ENCODE data around the gene FN1.

Gene FN1

DNA sequence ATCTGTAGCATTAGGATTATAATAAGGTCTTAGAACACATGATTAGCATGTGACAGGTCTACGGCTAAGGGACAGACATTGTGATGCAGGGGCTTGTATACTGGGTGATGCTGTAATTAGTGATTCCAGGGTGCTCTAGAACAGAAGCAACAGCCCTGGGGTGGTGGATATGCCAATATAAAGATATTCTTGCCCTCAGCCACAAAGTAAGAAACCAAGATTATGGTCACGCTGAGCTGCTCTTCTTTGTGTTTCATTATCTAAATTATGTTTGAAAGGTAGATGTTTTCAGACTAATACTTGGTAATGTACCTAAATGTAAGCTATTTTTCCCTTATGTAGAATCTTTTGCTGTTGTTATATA, 45.3 kb downstream of the FN1 start:
- TF ChIP-seq, protein P1, sequence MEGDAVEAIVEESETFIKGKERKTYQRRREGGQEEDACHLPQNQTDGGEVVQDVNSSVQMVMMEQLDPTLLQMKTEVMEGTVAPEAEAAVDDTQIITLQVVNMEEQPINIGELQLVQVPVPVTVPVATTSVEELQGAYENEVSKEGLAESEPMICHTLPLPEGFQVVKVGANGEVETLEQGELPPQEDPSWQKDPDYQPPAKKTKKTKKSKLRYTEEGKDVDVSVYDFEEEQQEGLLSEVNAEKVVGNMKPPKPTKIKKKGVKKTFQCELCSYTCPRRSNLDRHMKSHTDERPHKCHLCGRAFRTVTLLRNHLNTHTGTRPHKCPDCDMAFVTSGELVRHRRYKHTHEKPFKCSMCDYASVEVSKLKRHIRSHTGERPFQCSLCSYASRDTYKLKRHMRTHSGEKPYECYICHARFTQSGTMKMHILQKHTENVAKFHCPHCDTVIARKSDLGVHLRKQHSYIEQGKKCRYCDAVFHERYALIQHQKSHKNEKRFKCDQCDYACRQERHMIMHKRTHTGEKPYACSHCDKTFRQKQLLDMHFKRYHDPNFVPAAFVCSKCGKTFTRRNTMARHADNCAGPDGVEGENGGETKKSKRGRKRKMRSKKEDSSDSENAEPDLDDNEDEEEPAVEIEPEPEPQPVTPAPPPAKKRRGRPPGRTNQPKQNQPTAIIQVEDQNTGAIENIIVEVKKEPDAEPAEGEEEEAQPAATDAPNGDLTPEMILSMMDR (IDR thresholded peaks at IDR 0.05; ENCODE audit: insufficient read depth, missing control alignments): no peak
- no peak for FAIRE-seq
- DNase-seq (ENCODE audit: insufficient read length, low spot score): no peak

DNA sequence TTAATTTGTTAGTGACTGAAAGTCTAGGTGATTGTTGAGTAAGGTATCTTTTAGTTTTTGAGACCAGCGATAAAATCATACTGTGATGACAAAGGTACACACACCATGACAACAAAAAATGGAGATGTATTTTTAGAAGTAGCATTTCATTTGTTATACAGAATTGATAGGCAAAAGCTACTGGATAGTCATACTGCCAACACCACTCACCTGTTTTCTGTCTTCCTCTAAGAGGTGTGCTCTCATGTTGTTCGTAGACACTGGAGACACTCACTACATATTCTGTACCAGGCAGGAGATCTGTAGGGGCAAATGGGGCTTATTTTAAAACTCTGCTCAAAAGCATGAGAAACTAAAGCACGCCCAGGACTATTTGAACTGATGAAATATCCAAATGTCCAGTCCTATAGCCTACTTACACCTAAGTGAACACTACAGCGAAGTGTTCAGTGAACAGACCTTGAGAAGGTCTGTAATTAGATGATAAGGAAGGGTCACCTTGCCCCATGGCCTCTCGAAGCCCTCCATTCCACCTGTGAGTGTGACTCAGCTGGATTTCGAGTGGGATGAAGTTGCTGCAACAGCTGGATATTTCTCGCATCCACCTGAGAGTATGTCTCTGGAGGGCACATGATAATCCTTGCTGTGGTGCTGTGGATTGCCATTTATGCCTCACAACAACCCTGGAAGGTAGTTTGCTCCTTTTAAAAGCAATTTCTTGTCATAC, 47.7 kb downstream of the FN1 start:
- TF ChIP-seq, protein P1 (IDR thresholded peaks at IDR 0.05; ENCODE audit: insufficient read depth, missing control alignments): no peak
- DNase-seq (ENCODE audit: insufficient read length, low spot score) (no peak), FAIRE-seq (no peak)

DNA sequence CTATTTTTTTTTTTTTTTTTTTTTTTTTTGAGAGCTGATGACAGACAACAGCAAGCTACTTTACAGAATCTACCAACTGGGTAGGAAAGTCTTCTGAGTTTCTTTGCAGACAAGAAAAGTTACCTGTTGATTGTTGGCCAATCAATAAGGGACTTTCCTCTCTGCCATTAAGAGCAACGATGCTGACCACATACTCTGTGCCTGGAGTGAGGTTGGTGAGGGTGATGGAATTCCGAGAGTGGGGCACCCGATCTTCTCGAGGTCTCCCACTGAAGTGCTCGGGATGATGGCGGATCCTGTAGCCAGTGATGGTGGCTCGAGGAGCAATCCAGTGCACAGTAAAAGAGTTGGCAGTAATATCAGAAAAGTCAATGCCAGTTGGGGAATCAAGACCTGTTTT, 49.3 kb downstream of the FN1 start:
- DNase-seq (ENCODE audit: insufficient read length, low spot score): no peak
- TF ChIP-seq, protein P1 (IDR thresholded peaks at IDR 0.05; ENCODE audit: insufficient read depth, missing control alignments): no peak
- no peak for FAIRE-seq

GRCh38 chr2:215384710-215385109, 51.2 kb downstream of the FN1 start:
- no peak for FAIRE-seq
- DNase-seq (ENCODE audit: insufficient read length, low spot score): no peak
- TF ChIP-seq, protein P1 (IDR thresholded peaks at IDR 0.05; ENCODE audit: insufficient read depth, missing control alignments): no peak

DNA sequence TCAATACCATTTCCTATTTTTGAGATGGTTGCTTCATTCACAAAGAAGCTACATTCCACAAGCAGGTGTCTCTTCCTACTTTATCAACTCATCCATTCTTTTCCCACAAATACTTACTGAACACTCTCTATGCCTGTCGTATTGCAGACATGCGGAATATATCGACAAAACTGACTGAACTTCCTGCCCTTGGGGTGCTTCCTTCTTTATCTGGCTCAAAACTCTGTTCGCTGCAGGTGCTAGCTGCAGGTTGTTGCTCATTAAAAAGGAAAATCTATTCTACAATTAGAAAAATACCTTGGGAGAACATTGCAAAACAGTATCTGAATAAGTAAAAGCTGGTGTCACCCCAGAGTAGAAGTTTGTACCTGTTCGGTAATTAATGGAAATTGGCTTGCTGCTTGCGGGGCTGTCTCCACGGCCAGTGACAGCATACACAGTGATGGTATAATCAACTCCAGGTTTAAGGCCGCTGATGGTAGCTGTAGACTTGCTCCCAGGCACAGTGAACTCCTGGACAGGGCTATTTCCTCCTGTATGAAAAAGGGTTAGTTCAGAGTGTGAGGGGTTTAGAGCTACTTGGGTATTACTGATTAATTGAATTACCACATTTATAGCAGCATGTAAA, 52.1 kb downstream of the FN1 start:
- TF ChIP-seq, protein P1 (IDR thresholded peaks at IDR 0.05; ENCODE audit: insufficient read depth, missing control alignments): no peak
- DNase-seq (ENCODE audit: insufficient read length, low spot score) (no peak), FAIRE-seq (no peak)

GRCh38 chr2:215382480-215382879, 53.4 kb downstream of the FN1 start:
- TF ChIP-seq, protein P1 (IDR thresholded peaks at IDR 0.05; ENCODE audit: insufficient read depth, missing control alignments): no peak
- DNase-seq (ENCODE audit: insufficient read length, low spot score): no peak
- FAIRE-seq: no peak

DNA sequence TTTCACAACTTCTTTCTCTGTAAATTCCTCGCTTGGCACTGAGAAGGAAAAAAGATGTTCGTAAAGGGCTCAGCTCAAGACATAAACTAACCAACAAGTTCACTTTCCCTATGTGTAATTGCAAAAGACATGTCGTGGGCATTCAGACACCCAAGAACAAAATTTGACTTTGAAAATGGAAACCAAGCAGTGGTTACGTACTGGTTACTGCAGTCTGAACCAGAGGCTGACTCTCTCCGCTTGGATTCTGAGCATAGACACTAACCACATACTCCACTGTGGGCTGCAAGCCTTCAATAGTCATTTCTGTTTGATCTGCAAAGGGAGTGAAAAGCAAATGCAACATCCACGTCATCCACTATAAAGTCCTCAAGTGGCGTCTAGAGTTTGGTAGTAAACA, 53.9 kb downstream of the FN1 start:
- DNase-seq (ENCODE audit: insufficient read length, low spot score) (no peak), FAIRE-seq (no peak)
- TF ChIP-seq, protein P1 (IDR thresholded peaks at IDR 0.05; ENCODE audit: insufficient read depth, missing control alignments): no peak
